Mesothelial cell of epicardium (in vitro differentiated cells): ENCODE results near the gene FLOT1. TPM values are rescaled to one million over a fixed set of nuclear protein-coding genes. Genes with fewer than 3 reads are reported as not detected.
A peak's percentile ranks its signal among the peaks of the same experiment; 100 is the strongest.

ENCODE experiments used
- DNase-seq, 2 experiments: peaks; one replicate each; pipeline ENCODE4 v3.0.0; 2021; ENCODE audit warnings: low spot score in 2 of 2; ENCODE audit not compliant: unreplicated experiment in 2 of 2
- H3K27ac Mint-ChIP-seq: 2 replicates; pipeline ENCODE4 v1.8.0; 2021; ENCODE audit warnings: mixed read lengths
- H3K27me3 Mint-ChIP-seq: 2 replicates; pipeline ENCODE4 v1.8.0; 2021; ENCODE audit warnings: low read depth, mixed read lengths
- H3K36me3 Mint-ChIP-seq: 2 replicates; pipeline ENCODE4 v1.8.0; 2021; ENCODE audit warnings: mixed read lengths
- H3K4me1 Mint-ChIP-seq: 2 replicates; pipeline ENCODE4 v1.8.0; 2021; ENCODE audit warnings: mixed read lengths
- H3K4me3 Mint-ChIP-seq: 2 replicates; pipeline ENCODE4 v1.8.0; 2021; ENCODE audit warnings: mild to moderate bottlenecking, moderate library complexity, mixed read lengths
- H3K9me3 Mint-ChIP-seq: 2 replicates; pipeline ENCODE4 v1.8.0; 2021; ENCODE audit warnings: mixed read lengths
- CTCF ChIP-seq: fragments of 200-600 bp; sonication (generic); IDR thresholded peaks from one replicate; pipeline ENCODE4 v1.5.0; 2021; ENCODE audit warnings: antibody characterized with exemption; ENCODE audit not compliant: unreplicated experiment
- total RNA-seq: library from RNA; stranded (reverse); gene quantifications from 3 replicates; pipeline ENCODE4 v1.2.1, GENCODE V29; 2021

The FLOT1 gene
- total RNA-seq, 1 donor from 2014 or later = 101 TPM

GRCh38 chr6:30691208-30691847 is 51.2 kb downstream of the FLOT1 start:
- Mint-ChIP-seq H3K27me3 (no peaks in the 10 kb centered on the region), H3K4me3 (peak overlapping the region; percentile 89), H3K27ac (peak overlapping the region; percentile 93), H3K4me1 (peaks cover 45% of the 10 kb centered on the region), H3K9me3 (no peaks in the 10 kb centered on the region), H3K36me3 (no peaks in the 10 kb centered on the region)
- DNase-seq = no peak
- TF ChIP-seq CTCF = no peak

DNA sequence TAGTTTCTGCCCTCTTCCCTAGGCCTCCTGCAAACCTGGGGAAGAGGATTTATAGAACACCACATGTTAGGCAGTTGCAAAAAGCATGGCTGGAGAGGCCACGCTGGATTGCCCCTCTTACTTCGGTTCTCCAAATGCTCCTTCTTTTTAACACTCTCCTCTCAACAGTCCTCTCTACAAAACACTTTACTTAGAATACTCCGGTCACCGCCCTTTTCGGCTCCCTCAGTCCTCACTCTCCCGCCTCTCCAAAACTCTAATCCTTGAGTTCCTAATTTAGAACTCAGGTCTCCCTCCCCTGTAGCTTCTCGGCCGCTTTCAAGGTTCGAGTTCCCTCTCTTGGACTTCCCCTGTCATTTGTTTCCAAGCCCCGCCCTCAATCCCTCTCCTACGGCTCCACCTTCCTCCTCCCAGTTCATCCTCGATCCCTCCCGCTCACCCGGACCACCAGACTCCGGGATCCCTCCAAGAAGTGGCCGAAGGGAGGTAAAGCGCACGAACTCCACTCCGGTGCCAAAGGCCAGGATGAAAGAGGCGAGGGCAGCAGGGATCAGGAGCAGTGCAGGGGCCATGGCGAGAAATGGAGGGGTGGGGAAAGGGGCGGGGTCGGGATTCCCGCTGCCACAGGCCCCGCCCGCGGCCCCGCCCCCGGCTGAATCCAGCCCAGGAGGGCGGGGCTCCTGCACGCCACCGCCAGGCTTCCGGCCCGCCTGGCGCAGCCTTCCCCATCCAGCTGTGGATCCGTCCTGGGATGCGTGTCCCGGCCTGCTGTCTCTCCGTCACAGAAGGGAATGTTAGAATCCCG is 51.9 kb downstream of the FLOT1 start, which contains the start of gene NRM:
NRM (minus strand) TSS at position 582 of the 805 bp plus-strand sequence; CDS start at position 572, 10 bp downstream.
- H3K9me3 Mint-ChIP-seq = no peaks in the 10 kb centered on the region
- H3K27me3 Mint-ChIP-seq = no peaks in the 10 kb centered on the region
- no peaks in the 10 kb centered on the region for H3K36me3 Mint-ChIP-seq
- H3K4me1 Mint-ChIP-seq = peaks cover 52% of the 10 kb centered on the region
- H3K27ac Mint-ChIP-seq = peak within 1 kb of the TSS; percentile 96
- peak; percentile 83 to 87 for DNase-seq
- TF ChIP-seq CTCF = no peak
- H3K4me3 Mint-ChIP-seq = peak within 1 kb of the TSS; percentile 89

DNA sequence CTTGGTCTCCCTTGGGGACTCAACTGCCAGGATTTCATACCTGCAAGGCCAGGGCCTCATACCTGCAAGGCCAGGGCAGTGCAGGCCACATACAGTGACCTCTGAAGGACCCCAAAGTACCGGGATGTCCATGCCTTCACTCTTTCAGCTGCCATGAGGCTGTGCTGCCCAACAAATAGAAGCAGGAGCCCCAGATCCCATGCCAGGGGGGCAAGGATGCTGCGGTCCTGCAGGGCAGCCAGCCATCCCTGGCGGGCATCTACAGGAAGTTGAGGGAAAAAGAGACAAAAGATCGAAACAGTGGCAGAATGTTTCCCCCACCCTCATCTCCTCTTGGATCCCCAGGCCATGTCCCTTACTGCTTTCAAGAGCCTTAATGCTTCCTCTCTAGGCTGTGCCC is 52.5 kb downstream of the FLOT1 start:
- DNase-seq = no peak
- Mint-ChIP-seq H3K4me3 (peak overlapping the region; percentile 89), H3K27ac (peak overlapping the region; percentile 96), H3K27me3 (no peaks in the 10 kb centered on the region), H3K36me3 (no peaks in the 10 kb centered on the region), H3K9me3 (no peaks in the 10 kb centered on the region), H3K4me1 (peaks cover 54% of the 10 kb centered on the region)
- no peak for TF ChIP-seq CTCF

GRCh38 chr6:30689022-30689865 is 53.2 kb downstream of the FLOT1 start:
- DNase-seq = no peak
- Mint-ChIP-seq H3K4me1 (peaks cover 57% of the 10 kb centered on the region), H3K9me3 (no peaks in the 10 kb centered on the region), H3K27me3 (no peaks in the 10 kb centered on the region), H3K4me3 (peak overlapping the region; percentile 89), H3K36me3 (no peaks in the 10 kb centered on the region), H3K27ac (peak overlapping the region; percentile 96)
- TF ChIP-seq CTCF = no peak

DNA sequence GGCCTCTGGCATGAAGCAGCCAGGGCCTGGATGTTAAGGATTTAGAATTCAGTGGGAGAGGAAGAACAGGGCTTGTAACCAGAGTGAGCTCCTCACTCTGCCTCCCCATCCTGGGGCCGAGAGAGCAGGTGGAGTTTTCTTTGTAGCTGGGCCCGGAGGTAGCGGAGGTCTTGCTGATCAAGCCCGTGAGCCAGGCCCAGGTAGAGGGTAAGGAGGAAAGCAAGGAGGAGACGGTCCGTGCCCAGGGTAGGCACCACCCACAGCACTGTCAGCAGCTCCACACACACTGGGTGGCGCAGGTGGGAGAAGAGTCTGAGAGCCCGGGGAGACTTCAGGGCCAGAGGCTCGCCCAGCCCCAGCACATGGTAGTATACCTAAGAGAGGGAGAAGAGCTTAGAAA is 53.9 kb downstream of the FLOT1 start:
- Mint-ChIP-seq H3K27me3 (no peaks in the 10 kb centered on the region), H3K4me3 (peak overlapping the region; percentile 81), H3K9me3 (no peaks in the 10 kb centered on the region), H3K4me1 (peaks cover 63% of the 10 kb centered on the region), H3K36me3 (no peaks in the 10 kb centered on the region), H3K27ac (peak overlapping the region; percentile 92)
- TF ChIP-seq CTCF = no peak
- no peak for DNase-seq
